Neural progenitor cell (in vitro differentiated cells): Measurements from ENCODE around the gene UBE2M. TPM values are rescaled to one million over a fixed set of nuclear protein-coding genes. Genes with fewer than 3 reads are reported as not detected.

Source experiments
- DNase-seq: peaks from one replicate; pipeline ENCODE4 v3.0.0-alpha.2; 2016; ENCODE audit warnings: low spot score
- H2AFZ ChIP-seq: fragments of 200-600 bp; sonication (generic); replicated peaks from 2 replicates; pipeline ENCODE4 v1.6.1; 2016; ENCODE audit warnings: antibody characterized with exemption
- H3F3A ChIP-seq: fragments of 200-600 bp; sonication (generic); 2 replicates; pipeline ENCODE4 v1.6.1; 2016; ENCODE audit warnings: antibody characterized with exemption, low read depth
- H3K27ac ChIP-seq: fragments of 200-600 bp; sonication (generic); 2 replicates; pipeline ENCODE4 v1.5.1; 2016; ENCODE audit warnings: mild to moderate bottlenecking
- H3K27me3 ChIP-seq: fragments of 200-600 bp; sonication (generic); 2 replicates; pipeline ENCODE4 v1.6.1; 2016; ENCODE audit warnings: mild to moderate bottlenecking, moderate library complexity
- H3K36me3 ChIP-seq: fragments of 200-600 bp; sonication (generic); 2 replicates; pipeline ENCODE4 v1.5.1; 2016
- H3K4me1 ChIP-seq: fragments of 200-600 bp; sonication (generic); 2 replicates; pipeline ENCODE4 v1.6.1; 2016; ENCODE audit warnings: mixed run types
- H3K4me2 ChIP-seq: fragments of 200-600 bp; sonication (generic); 2 replicates; pipeline ENCODE4 v1.6.1; 2016
- H3K4me3 ChIP-seq: fragments of 200-600 bp; sonication (generic); 2 replicates; pipeline ENCODE4 v1.5.1; 2016
- H3K79me2 ChIP-seq: fragments of 200-600 bp; sonication (generic); 2 replicates; pipeline ENCODE4 v1.6.1; 2016; ENCODE audit warnings: low read depth
- H3K9ac ChIP-seq: fragments of 200-600 bp; sonication (generic); 2 replicates; pipeline ENCODE4 v1.6.1; 2016
- H3K9me3 ChIP-seq: fragments of 200-600 bp; sonication (generic); 2 replicates; pipeline ENCODE4 v1.5.1; 2016; ENCODE audit warnings: low read depth
- H4K20me1 ChIP-seq: fragments of 200-600 bp; sonication (generic); 2 replicates; pipeline ENCODE4 v1.6.1; 2016; ENCODE audit warnings: low read depth
- H3K27ac Mint-ChIP-seq: 3 replicates; pipeline ENCODE4 v1.8.0; 2021; ENCODE audit warnings: mixed read lengths
- H3K27me3 Mint-ChIP-seq: 2 replicates; pipeline ENCODE4 v1.8.0; 2022; ENCODE audit warnings: low read depth, mild to moderate bottlenecking, inconsistent platforms, moderate library complexity, mixed read lengths; ENCODE audit not compliant: insufficient read depth
- H3K36me3 Mint-ChIP-seq: 3 replicates; pipeline ENCODE4 v1.8.0; 2021; ENCODE audit warnings: mixed read lengths
- H3K4me1 Mint-ChIP-seq: 3 replicates; pipeline ENCODE4 v1.8.0; 2021; ENCODE audit warnings: mixed read lengths
- H3K4me3 Mint-ChIP-seq: 3 replicates; pipeline ENCODE4 v1.8.0; 2021; ENCODE audit warnings: mild to moderate bottlenecking, moderate library complexity, mixed read lengths
- H3K9me3 Mint-ChIP-seq: 3 replicates; pipeline ENCODE4 v1.8.0; 2020; ENCODE audit warnings: mixed read lengths
- EZH2 ChIP-seq: fragments of 200-600 bp; sonication (generic); IDR thresholded peaks from 2 replicates; pipeline ENCODE4 v1.6.1; 2017; ENCODE audit warnings: antibody characterized with exemption, mild to moderate bottlenecking, moderate library complexity
- EZH2phosphoT487 ChIP-seq: fragments of 200-600 bp; sonication (generic); IDR thresholded peaks from 2 replicates; pipeline ENCODE4 v1.6.1; 2017; ENCODE audit warnings: antibody characterized with exemption
- total RNA-seq: library from RNA; depleted of rRNA; stranded (reverse); fragments of >200 nt; gene quantifications from 2 replicates; pipeline ENCODE4 v1.2.3, GENCODE V29; 2015; ENCODE audit warnings: low replicate concordance
- TF ChIP-seq, protein P1 (sequence below): fragments of 200-600 bp; sonication (generic); IDR thresholded peaks from 2 replicates; pipeline ENCODE4 v1.5.1; 2017; ENCODE audit warnings: antibody characterized with exemption, mild to moderate bottlenecking

The UBE2M gene
- total RNA-seq, 1 donor from 2014 or later: 73.3 TPM

DNA sequence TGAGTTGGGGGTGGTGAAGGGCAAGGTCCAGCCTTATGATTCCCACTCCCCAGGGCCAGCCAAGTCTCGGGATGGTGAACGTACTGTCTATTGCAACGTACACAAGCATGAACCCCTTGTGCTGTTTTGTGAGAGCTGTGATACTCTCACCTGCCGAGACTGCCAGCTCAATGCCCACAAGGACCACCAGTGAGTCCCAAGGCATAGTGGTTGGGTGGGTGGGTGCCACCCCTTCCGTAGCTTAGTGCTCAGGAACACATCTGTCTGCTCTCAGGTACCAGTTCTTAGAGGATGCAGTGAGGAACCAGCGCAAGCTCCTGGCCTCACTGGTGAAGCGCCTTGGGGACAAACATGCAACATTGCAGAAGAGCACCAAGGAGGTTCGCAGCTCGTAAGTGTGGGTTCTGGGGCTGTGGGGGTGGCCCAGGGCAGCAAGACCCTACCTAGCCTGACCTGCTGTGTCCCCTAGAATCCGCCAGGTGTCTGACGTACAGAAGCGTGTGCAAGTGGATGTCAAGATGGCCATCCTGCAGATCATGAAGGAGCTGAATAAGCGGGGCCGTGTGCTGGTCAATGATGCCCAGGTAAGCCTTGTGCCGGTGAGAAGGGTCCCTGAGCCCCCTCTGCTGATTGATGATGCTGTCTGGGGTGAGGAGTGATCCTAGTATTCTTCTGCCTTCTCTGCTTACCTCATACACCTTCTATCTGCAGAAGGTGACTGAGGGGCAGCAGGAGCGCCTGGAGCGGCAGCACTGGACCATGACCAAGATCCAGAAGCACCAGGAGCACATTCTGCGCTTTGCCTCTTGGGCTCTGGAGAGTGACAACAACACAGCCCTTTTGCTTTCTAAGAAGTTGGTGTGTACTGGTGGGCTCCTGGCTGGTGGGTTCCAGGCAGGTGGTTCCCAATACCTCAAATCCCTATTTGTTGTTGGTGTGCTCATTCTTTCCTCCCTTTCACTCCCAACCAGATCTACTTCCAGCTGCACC is 10.8 kb downstream of the UBE2M start:
- Mint-ChIP-seq H3K27me3 (peaks cover 20% of the 10 kb centered on the region), H3K4me3 (no peak overlapping the region), H3K36me3 (peaks cover 36% of the 10 kb centered on the region), H3K9me3 (no peaks in the 10 kb centered on the region), H3K27ac (no peak overlapping the region), H3K4me1 (peaks cover 23% of the 10 kb centered on the region)
- H3K9me3 ChIP-seq: no peaks in the 10 kb centered on the region
- no peaks in the 10 kb centered on the region for H3K36me3 ChIP-seq
- H3K4me1 ChIP-seq: peaks cover 12% of the 10 kb centered on the region
- TF ChIP-seq EZH2phosphoT487: no peak
- TF ChIP-seq, protein P1, sequence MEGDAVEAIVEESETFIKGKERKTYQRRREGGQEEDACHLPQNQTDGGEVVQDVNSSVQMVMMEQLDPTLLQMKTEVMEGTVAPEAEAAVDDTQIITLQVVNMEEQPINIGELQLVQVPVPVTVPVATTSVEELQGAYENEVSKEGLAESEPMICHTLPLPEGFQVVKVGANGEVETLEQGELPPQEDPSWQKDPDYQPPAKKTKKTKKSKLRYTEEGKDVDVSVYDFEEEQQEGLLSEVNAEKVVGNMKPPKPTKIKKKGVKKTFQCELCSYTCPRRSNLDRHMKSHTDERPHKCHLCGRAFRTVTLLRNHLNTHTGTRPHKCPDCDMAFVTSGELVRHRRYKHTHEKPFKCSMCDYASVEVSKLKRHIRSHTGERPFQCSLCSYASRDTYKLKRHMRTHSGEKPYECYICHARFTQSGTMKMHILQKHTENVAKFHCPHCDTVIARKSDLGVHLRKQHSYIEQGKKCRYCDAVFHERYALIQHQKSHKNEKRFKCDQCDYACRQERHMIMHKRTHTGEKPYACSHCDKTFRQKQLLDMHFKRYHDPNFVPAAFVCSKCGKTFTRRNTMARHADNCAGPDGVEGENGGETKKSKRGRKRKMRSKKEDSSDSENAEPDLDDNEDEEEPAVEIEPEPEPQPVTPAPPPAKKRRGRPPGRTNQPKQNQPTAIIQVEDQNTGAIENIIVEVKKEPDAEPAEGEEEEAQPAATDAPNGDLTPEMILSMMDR: no peak
- TF ChIP-seq EZH2: no peak
- peaks cover 5% of the 10 kb centered on the region for H3K27me3 ChIP-seq
- no peak overlapping the region for H3K4me2 ChIP-seq
- peaks cover 69% of the 10 kb centered on the region for H4K20me1 ChIP-seq
- no peak overlapping the region for H3K9ac ChIP-seq
- no peak overlapping the region for H2AFZ ChIP-seq
- no peak overlapping the region for H3K27ac ChIP-seq
- no peak for DNase-seq
- no peak overlapping the region for H3K4me3 ChIP-seq
- H3K79me2 ChIP-seq: peaks cover 54% of the 10 kb centered on the region
- peaks cover 81% of the 10 kb centered on the region for H3F3A ChIP-seq

DNA sequence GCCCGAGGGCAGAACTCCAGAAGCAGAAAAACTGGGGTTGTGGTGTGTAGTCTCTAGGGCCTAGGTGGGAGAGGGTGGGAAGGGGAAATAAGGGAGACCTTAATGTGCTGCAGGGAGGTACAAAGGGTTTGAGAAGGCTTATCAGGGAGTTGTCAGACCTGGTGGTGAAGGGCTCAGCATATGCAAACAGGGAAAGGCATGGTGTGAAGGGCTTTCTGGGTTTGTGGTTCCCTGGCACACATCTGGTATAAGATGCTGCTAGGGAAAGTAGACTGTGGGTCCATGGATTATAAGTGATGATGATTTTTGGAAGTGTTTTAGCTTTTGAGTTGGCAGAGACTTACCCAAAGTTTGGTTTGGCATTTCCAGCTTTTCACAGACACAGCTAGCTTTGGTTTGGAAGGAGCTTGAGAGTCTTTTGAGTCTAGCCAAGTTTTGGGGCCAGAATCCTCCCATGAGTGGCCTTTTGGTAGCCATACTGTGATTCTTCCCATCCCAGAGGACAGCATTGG is 12.3 kb downstream of the UBE2M start:
- H3K9ac ChIP-seq: peak overlapping the region; percentile 91
- DNase-seq: no peak
- H3K27ac Mint-ChIP-seq: peak overlapping the region; percentile 29
- peak overlapping the region; percentile 99 for H3K4me3 ChIP-seq
- no peaks in the 10 kb centered on the region for H3K9me3 Mint-ChIP-seq
- peaks cover 31% of the 10 kb centered on the region for H3K36me3 Mint-ChIP-seq
- no peaks in the 10 kb centered on the region for H3K36me3 ChIP-seq
- H3K27me3 Mint-ChIP-seq: peaks cover 20% of the 10 kb centered on the region
- H3K4me1 Mint-ChIP-seq: peaks cover 21% of the 10 kb centered on the region
- H3K79me2 ChIP-seq: peaks cover 51% of the 10 kb centered on the region
- no peak overlapping the region for H2AFZ ChIP-seq
- peaks cover 65% of the 10 kb centered on the region for H3F3A ChIP-seq
- H3K4me3 Mint-ChIP-seq: peak overlapping the region; percentile 99
- H3K27me3 ChIP-seq: peaks cover 20% of the 10 kb centered on the region
- H3K9me3 ChIP-seq: no peaks in the 10 kb centered on the region
- H3K4me2 ChIP-seq: peak overlapping the region; percentile 99
- no peak overlapping the region for H3K27ac ChIP-seq
- peaks cover 12% of the 10 kb centered on the region for H3K4me1 ChIP-seq
- peaks cover 64% of the 10 kb centered on the region for H4K20me1 ChIP-seq
- TF ChIP-seq, protein P1: no peak
- TF ChIP-seq EZH2phosphoT487: no peak
- TF ChIP-seq EZH2: no peak

DNA sequence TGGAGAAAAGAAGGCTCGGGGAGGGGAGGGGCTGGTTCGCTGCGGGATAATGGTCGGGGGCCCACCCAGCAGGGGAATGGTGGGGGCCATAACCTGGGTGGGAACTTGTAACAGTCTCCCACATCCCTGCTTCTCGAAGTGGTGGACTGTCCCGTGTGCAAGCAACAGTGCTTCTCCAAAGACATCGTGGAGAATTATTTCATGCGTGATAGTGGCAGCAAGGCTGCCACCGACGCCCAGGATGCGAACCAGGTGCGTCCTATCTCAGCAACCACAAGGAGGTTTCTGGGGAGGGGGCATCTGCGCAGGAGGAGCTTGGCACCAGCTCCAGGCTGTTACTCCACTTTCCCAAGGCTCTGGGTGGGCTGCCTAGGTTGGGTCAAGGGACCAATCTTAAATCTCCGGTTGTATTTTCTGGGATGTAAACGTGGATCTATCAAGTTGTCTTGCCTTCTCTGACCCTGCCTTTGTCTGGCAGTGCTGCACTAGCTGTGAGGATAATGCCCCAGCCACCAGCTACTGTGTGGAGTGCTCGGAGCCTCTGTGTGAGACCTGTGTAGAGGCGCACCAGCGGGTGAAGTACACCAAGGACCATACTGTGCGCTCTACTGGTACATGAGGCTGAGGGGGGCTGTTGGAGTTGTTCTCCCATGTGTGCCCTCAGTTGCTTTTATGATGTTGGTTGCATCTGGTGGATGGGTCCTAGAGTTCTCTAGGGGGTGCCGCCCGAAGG is 13.0 kb downstream of the UBE2M start:
- Mint-ChIP-seq H3K27ac (peak overlapping the region; percentile 69), H3K36me3 (peaks cover 29% of the 10 kb centered on the region), H3K4me1 (peaks cover 21% of the 10 kb centered on the region), H3K9me3 (no peaks in the 10 kb centered on the region), H3K27me3 (peaks cover 20% of the 10 kb centered on the region), H3K4me3 (peak overlapping the region; percentile 99)
- TF ChIP-seq EZH2 (no peak), EZH2phosphoT487 (no peak)
- TF ChIP-seq, protein P1: no peak
- DNase-seq: peak; percentile 42
- no peak overlapping the region for H2AFZ ChIP-seq
- H3K9me3 ChIP-seq: no peaks in the 10 kb centered on the region
- H3K36me3 ChIP-seq: no peaks in the 10 kb centered on the region
- peaks cover 59% of the 10 kb centered on the region for H3F3A ChIP-seq
- peak overlapping the region; percentile 91 for H3K9ac ChIP-seq
- H3K27me3 ChIP-seq: peaks cover 26% of the 10 kb centered on the region
- peaks cover 51% of the 10 kb centered on the region for H3K79me2 ChIP-seq
- peaks cover 12% of the 10 kb centered on the region for H3K4me1 ChIP-seq
- H3K4me3 ChIP-seq: peak overlapping the region; percentile 99
- no peak overlapping the region for H3K27ac ChIP-seq
- H3K4me2 ChIP-seq: peak overlapping the region; percentile 99
- peaks cover 58% of the 10 kb centered on the region for H4K20me1 ChIP-seq
